ENCODE results near the gene MRPL27.

Gene MRPL27

DNA sequence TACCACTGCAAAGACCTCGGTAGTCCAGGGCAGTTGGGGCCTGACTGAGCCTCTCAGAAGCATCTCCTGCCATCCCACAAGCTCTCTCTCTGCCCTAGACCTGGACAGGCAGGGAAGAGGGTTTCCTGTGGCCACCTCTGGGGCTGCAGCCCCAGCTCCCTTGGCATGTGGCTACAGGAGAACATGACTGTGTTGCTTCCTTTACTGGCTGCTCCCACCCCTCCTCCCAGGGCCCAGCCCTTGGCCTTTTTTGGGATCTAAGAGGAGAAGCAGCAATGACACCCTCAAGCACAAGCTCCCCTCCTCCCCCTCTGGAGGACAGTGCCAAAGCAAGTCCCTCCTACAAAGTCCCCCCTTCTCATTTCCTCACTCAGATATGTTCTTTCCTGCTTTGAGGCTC lies 5.6 kb downstream of the MRPL27 start:
- Histone ChIP-seq H3K4me1 (ENCODE audit: insufficient read depth, low read length) (peaks cover 20% of the 10 kb centered on the region), H3K27me3 (ENCODE audit: insufficient read depth, low read length) (no peaks in the 10 kb centered on the region), H3K9me3 (ENCODE audit: insufficient read depth, low read depth, low read length) (no peaks in the 10 kb centered on the region), H3K27ac (ENCODE audit: low read depth, low read length) (no peak overlapping the region), H3K4me3 (ENCODE audit: low read length) (no peak overlapping the region), H3K9ac (ENCODE audit: low read depth, low read length) (no peak overlapping the region), H3K36me3 (ENCODE audit: insufficient read depth, low read length) (peaks cover 60% of the 10 kb centered on the region)
- WGBS = 94% methylated on average over 1 of the region's 1 CpG

DNA sequence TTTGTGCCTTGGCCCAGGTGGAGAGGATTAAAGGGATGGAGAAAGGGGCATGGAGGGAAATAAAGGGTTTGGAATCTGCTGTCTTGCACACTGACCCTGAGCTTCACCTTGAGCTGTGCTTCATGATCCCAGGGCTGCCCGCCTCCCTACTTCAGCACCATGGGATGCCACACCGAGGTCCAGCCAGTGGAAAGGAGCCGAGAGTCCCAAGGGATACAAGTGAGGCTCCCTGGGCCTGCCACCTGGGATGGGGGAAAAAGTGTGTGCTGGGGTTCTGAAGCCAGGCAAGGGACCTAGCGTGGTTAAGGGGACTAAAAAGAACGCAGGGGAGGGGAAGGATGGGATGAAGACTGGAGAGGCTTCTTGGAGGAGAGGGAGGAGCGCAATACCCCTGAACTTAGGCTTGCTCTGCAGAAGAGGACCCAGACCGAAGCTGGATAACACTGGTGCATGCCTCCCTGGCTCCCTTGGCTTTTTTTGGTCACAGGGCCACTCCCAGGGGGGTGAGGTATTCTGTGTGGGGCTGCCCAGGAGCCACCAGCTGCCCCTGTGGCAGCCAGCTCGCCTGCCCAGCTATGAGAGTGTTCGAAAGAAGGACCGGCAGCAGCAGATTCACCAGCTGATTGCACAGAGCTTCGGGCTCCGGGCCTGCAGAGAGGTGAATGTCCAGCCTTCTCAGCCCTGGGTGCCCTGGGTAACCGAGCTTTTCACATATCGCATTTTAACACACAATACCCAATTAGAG lies 7.2 kb downstream of the MRPL27 start:
- Histone ChIP-seq H3K36me3 (ENCODE audit: insufficient read depth, low read length) (peaks cover 52% of the 10 kb centered on the region), H3K9ac (ENCODE audit: low read depth, low read length) (no peak overlapping the region), H3K4me1 (ENCODE audit: insufficient read depth, low read length) (peaks cover 20% of the 10 kb centered on the region), H3K4me3 (ENCODE audit: low read length) (no peak overlapping the region), H3K9me3 (ENCODE audit: insufficient read depth, low read depth, low read length) (no peaks in the 10 kb centered on the region), H3K27me3 (ENCODE audit: insufficient read depth, low read length) (no peaks in the 10 kb centered on the region), H3K27ac (ENCODE audit: low read depth, low read length) (no peak overlapping the region)
- 95% methylated on average over 14 of the region's 14 CpGs for WGBS

DNA sequence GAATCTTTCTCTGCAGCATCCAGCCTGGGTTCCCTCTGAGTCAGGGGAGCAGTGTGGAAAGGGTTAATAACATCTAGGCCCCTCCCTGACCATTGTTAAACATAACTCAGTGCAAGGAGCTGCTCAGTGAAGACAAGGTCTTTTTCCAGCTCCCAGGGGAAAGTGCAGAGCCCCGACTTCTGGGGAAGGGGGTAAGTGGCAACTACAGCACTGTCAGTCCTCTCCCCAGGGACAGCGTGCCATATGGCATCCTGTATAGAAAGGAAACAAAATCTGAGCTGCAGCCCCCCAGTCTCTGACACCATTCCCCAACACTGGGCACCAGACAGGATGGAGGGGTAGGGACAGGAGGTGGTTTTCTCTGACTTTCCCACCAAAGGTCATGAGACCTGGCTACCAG lies 7.8 kb downstream of the MRPL27 start:
- 66% methylated on average over 2 of the region's 2 CpGs for WGBS
- Histone ChIP-seq H3K27ac (ENCODE audit: low read depth, low read length) (peak overlapping the region; percentile 12; the same call in 1 of the 2 replicates), H3K4me3 (ENCODE audit: low read length) (no peak overlapping the region), H3K27me3 (ENCODE audit: insufficient read depth, low read length) (no peaks in the 10 kb centered on the region), H3K36me3 (ENCODE audit: insufficient read depth, low read length) (peaks cover 47% of the 10 kb centered on the region), H3K9me3 (ENCODE audit: insufficient read depth, low read depth, low read length) (no peaks in the 10 kb centered on the region), H3K4me1 (ENCODE audit: insufficient read depth, low read length) (peaks cover 20% of the 10 kb centered on the region), H3K9ac (ENCODE audit: low read depth, low read length) (no peak overlapping the region)

DNA sequence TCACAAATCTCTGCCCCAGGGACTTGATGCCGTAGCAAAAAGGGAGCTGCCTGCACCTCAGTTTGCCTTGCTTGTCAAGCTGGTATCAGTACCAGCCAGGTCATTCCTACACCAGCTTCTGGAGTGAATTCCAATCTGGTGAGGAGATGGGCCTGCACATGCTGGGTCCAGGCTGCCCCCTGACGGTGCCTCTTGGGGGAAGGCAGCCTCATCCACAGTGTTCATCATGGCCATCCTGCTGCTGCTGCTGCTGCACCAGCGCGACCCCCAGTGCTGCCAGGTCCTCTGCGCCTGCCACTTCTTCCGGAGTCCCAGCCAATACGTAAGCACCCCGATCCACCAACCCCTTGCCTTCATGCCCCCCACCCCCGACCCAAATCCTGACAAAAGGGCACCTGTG lies 8.3 kb downstream of the MRPL27 start:
- H3K27ac ChIP-seq (ENCODE audit: low read depth, low read length) = peak overlapping the region; percentile 12; the same call in 1 of the 2 replicates
- H3K4me3 ChIP-seq (ENCODE audit: low read length) = no peak overlapping the region
- H3K9me3 ChIP-seq (ENCODE audit: insufficient read depth, low read depth, low read length) = no peaks in the 10 kb centered on the region
- peaks cover 47% of the 10 kb centered on the region for H3K36me3 ChIP-seq (ENCODE audit: insufficient read depth, low read length)
- peaks cover 20% of the 10 kb centered on the region for H3K4me1 ChIP-seq (ENCODE audit: insufficient read depth, low read length)
- H3K27me3 ChIP-seq (ENCODE audit: insufficient read depth, low read length) = no peaks in the 10 kb centered on the region
- H3K9ac ChIP-seq (ENCODE audit: low read depth, low read length) = no peak overlapping the region
- WGBS = 63% methylated on average over 9 of the region's 9 CpGs

DNA sequence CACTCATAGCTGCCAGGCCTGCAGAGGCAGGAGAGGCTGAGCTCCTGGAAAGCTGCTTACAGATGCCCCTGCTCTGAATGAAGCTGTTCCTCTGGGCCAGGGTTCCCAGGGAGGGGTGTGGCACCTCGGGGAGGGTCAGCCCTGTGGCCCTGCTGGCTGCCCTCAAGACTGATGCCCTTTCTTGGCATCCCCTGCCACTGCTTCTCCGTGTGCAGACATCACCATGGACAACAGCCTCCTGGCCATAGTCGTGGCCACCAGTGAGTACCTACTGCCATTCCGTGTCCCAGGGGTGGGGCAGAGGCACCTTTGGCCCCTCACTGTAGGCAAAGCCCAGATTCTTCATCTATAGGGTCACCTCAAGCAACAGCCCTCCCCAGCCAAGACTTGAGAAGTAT lies 8.9 kb downstream of the MRPL27 start:
- no peak overlapping the region for H3K9ac ChIP-seq (ENCODE audit: low read depth, low read length)
- no peaks in the 10 kb centered on the region for H3K27me3 ChIP-seq (ENCODE audit: insufficient read depth, low read length)
- H3K27ac ChIP-seq (ENCODE audit: low read depth, low read length) = no peak overlapping the region; the same call in 1 of the 2 replicates
- H3K36me3 ChIP-seq (ENCODE audit: insufficient read depth, low read length) = peaks cover 47% of the 10 kb centered on the region
- H3K4me3 ChIP-seq (ENCODE audit: low read length) = no peak overlapping the region
- H3K9me3 ChIP-seq (ENCODE audit: insufficient read depth, low read depth, low read length) = no peaks in the 10 kb centered on the region
- peaks cover 20% of the 10 kb centered on the region for H3K4me1 ChIP-seq (ENCODE audit: insufficient read depth, low read length)
- WGBS = 69% methylated on average over 4 of the region's 4 CpGs

DNA sequence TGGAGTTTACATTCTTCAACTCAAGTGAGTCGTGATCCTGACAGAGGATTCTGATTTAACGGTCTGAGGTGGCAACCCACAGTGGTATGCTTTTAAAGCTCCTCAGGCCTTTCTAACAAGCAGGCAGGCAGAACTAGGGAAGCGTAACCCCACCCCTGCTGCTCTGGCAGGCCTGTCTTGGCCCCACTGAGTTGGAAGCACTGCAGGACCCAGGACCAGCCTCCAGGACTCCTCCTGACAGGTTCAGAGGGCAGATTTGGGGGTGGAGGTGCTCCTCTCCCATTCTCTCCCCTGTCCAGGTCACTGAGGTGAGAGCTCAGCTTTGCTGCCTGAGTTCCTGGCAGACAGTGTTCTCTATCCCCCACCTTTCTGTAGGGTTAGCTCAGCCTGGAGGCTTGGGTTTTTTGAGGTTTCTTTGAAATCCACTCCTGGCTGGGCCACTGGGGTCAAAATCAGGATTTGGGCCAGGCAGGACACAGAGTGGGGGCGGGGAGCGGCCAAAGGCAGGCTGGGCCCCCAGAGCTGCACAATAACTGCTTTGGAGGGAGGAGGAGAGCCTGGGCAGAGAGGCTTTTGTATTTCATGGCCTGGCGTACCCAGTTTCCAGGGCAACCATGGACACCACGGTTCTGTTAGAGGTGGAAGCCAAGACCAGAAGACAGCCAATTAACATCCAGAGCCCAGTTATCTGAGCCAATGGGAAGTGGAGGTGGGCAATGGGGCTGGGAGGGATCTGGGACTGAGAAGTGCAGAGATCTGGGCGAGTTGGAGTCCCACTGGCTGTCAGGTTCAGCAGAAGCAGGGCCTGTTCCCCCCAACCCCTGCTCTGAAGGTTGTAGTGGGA lies 9.5 kb downstream of the MRPL27 start:
- Histone ChIP-seq H3K36me3 (ENCODE audit: insufficient read depth, low read length) (peaks cover 47% of the 10 kb centered on the region), H3K27ac (ENCODE audit: low read depth, low read length) (peak overlapping the region; percentile 73), H3K9me3 (ENCODE audit: insufficient read depth, low read depth, low read length) (no peaks in the 10 kb centered on the region), H3K9ac (ENCODE audit: low read depth, low read length) (no peak overlapping the region), H3K27me3 (ENCODE audit: insufficient read depth, low read length) (no peaks in the 10 kb centered on the region), H3K4me1 (ENCODE audit: insufficient read depth, low read length) (peaks cover 20% of the 10 kb centered on the region), H3K4me3 (ENCODE audit: low read length) (no peak overlapping the region)
- 18% methylated on average over 8 of the region's 8 CpGs for WGBS

DNA sequence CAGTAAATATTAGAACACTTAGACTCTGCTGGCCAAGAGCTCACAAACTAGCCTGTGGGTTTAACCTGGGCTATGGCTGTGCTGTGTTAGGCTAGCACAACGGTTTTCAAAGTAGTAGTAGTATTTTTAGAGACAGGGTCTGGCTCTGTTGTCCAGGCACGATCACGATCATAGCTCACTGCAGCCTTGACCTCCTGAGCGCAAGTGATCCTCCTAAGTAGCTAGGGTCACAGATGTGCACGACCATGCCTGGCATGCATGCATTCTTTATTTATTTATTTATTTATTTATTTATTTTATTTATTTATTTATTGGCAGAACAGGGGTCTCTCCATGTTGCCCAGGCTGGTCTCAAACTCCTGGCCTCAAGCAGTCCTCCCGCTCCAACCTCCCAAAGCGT lies 10.3 kb downstream of the MRPL27 start:
- Histone ChIP-seq H3K4me1 (ENCODE audit: insufficient read depth, low read length) (peaks cover 20% of the 10 kb centered on the region), H3K27ac (ENCODE audit: low read depth, low read length) (no peak overlapping the region), H3K9me3 (ENCODE audit: insufficient read depth, low read depth, low read length) (no peaks in the 10 kb centered on the region), H3K4me3 (ENCODE audit: low read length) (no peak overlapping the region), H3K9ac (ENCODE audit: low read depth, low read length) (no peak overlapping the region), H3K36me3 (ENCODE audit: insufficient read depth, low read length) (peaks cover 47% of the 10 kb centered on the region), H3K27me3 (ENCODE audit: insufficient read depth, low read length) (no peaks in the 10 kb centered on the region)
- 93% methylated on average over 6 of the region's 7 CpGs for WGBS

DNA sequence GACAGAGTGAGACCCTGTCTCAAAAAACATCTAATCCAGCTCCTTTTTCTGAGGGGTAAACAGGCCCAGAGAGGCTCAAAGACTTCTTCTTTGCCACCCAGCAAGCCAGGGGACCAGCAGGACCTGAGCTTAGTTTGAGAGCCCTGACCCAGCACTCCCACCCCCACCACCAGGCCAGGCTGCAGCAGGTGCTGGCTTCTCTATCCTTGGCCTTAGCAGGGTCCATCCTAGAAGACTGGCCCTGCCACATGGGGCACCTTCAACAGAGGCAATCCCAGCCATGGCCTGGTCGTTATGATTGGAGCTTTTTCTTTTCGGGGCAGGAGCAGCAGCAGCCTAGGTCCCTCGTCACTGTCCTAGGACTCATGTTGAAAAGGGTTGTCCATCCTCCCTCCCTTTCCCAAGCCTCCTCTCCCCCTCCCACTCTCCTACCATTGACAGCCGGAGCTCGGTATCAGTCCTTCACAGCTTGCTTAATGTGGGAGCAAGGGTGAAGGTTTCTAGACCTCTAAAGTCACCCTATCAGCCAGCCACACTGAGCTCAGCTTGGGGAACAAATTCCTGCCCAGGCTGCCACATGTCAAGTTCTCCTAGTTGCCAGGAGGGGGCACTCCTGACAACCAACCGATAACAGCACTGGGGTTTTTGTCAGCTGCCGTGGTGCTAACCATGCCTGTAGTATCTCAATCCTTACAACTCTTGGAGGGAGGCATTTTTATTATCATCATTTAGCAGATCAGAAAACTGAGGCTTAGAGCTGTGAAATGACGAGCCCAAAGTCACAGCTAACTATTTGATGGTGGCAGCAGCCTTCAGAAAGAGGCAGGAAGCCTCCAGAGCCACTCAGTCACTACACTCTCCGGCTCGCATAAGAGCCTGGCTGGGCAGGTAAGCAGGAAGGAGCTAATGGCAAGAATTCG lies 11.2 kb downstream of the MRPL27 start:
- 43% methylated on average over 11 of the region's 11 CpGs for WGBS
- Histone ChIP-seq H3K4me1 (ENCODE audit: insufficient read depth, low read length) (peaks cover 20% of the 10 kb centered on the region), H3K4me3 (ENCODE audit: low read length) (no peak overlapping the region), H3K27me3 (ENCODE audit: insufficient read depth, low read length) (no peaks in the 10 kb centered on the region), H3K9me3 (ENCODE audit: insufficient read depth, low read depth, low read length) (no peaks in the 10 kb centered on the region), H3K9ac (ENCODE audit: low read depth, low read length) (no peak overlapping the region), H3K36me3 (ENCODE audit: insufficient read depth, low read length) (peaks cover 44% of the 10 kb centered on the region), H3K27ac (ENCODE audit: low read depth, low read length) (no peak overlapping the region)

DNA sequence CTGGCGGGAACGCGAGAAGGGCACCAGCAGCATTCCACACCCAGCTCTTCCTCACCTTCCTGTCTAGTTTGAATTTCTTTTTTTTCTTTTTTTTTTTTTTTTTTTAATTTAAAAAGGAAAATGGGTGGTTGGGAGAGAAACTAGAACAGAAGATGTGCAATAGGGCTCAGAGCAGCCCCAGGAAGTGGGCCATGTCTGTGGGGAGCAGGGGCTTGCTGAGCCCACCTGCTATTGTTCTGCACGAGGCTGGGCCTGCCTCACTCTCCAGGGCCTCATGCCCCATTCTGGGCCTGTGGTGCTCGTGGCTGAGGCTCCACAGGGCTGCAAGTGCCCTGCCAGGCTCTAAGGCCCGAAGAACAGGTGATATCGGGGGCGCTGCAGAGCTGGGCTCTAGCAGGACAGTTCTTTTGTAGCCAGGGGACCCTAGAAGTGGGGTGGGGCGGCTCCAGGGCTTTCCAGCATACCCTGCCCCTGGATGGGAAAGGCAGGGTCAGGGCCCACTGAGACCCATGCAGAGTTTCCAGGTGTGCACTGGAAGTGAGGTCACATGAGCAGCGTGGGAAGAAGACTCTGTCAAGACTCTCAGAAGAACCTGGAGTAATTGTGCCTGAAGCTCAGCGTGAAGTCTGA lies 12.4 kb downstream of the MRPL27 start:
- 88% methylated on average over 8 of the region's 11 CpGs for WGBS
- no peak overlapping the region for H3K9ac ChIP-seq (ENCODE audit: low read depth, low read length)
- H3K9me3 ChIP-seq (ENCODE audit: insufficient read depth, low read depth, low read length) = no peaks in the 10 kb centered on the region
- H3K4me3 ChIP-seq (ENCODE audit: low read length) = no peak overlapping the region
- peaks cover 48% of the 10 kb centered on the region for H3K36me3 ChIP-seq (ENCODE audit: insufficient read depth, low read length)
- H3K4me1 ChIP-seq (ENCODE audit: insufficient read depth, low read length) = peaks cover 20% of the 10 kb centered on the region
- no peak overlapping the region for H3K27ac ChIP-seq (ENCODE audit: low read depth, low read length)
- no peaks in the 10 kb centered on the region for H3K27me3 ChIP-seq (ENCODE audit: insufficient read depth, low read length)

DNA sequence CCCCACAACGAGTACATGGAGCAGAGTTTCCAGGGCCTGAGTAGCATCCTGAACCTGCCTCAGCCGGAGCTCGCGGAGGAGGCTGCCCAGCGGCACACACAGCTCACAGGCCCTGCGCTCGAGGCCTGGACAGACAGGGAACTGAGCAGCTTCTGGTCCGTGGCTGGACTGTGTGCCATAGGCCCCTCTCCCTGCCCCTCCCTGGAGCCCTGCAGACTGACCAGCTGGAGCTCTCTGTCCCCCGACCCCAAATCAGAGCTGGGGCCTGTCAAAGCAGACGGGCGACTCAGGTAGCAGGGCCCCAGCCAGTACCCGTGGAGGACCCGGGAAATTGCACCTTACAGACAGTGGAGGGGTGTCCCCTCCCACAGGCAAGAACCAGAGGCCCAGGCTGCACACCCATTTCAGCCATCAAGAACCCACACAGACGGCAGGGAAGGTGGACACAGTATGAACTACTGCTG lies 13.0 kb downstream of the MRPL27 start:
- H3K27me3 ChIP-seq (ENCODE audit: insufficient read depth, low read length) = no peaks in the 10 kb centered on the region
- no peak overlapping the region for H3K27ac ChIP-seq (ENCODE audit: low read depth, low read length)
- H3K4me1 ChIP-seq (ENCODE audit: insufficient read depth, low read length) = peaks cover 15% of the 10 kb centered on the region
- H3K9ac ChIP-seq (ENCODE audit: low read depth, low read length) = no peak overlapping the region
- WGBS = 94% methylated on average over 14 of the region's 14 CpGs
- H3K36me3 ChIP-seq (ENCODE audit: insufficient read depth, low read length) = peaks cover 50% of the 10 kb centered on the region
- H3K9me3 ChIP-seq (ENCODE audit: insufficient read depth, low read depth, low read length) = no peaks in the 10 kb centered on the region
- H3K4me3 ChIP-seq (ENCODE audit: low read length) = no peak overlapping the region

Measured in HUES64 (cell line).